K562 (cell line): Measurements from ENCODE around the gene FHL1. TPM values are rescaled to one million over a fixed set of nuclear protein-coding genes. Genes with fewer than 3 reads are reported as not detected.

ENCODE experiments used
- ATF7 ChIP-seq: fragments of 450-650 bp; IDR thresholded peaks from 2 replicates; pipeline ENCODE4 v1.7.1; 2014; ENCODE audit warnings: mild to moderate bottlenecking, moderate library complexity
- C11orf30 ChIP-seq: fragments of 450-650 bp; IDR thresholded peaks from 2 replicates; pipeline ENCODE4 v1.6.1; 2016; ENCODE audit warnings: low read depth, mild to moderate bottlenecking
- DMBX1 ChIP-seq: fragments of 250-450 bp; sonication (Bioruptor Pico); IDR thresholded peaks from 2 replicates; pipeline ENCODE4 v1.8.0; 2022; ENCODE audit warnings: inconsistent platforms, mild to moderate bottlenecking, moderate library complexity, borderline replicate concordance
- EHMT2 ChIP-seq: fragments of 450-650 bp; IDR thresholded peaks from 2 replicates; pipeline ENCODE4 v1.6.1; 2018; ENCODE audit warnings: antibody characterized with exemption
- MAFG ChIP-seq: fragments of 450-650 bp; conservative IDR thresholded peaks from 2 replicates; pipeline ENCODE4 v1.6.1; 2016; ENCODE audit warnings: missing genetic modification characterization, missing compliant biosample characterization
- MCM7 ChIP-seq, 2 experiments: fragments of 450-650 bp; IDR thresholded peaks; 2 replicates each; pipeline ENCODE4 v1.6.1; 2016 to 2018
- NBN ChIP-seq: fragments of 450-650 bp; IDR thresholded peaks from 2 replicates; pipeline ENCODE4 v1.6.1; 2016; ENCODE audit warnings: low read depth, mild to moderate bottlenecking
- NFE2 ChIP-seq: IDR thresholded peaks from 2 replicates; pipeline ENCODE4 v1.6.1; 2014; ENCODE audit warnings: antibody characterized with exemption, low read depth
- NR2C2 ChIP-seq, 2 experiments: fragments of 200-800 bp in 1 of 2; sonication (Bioruptor generic) in 1 of 2; sonication (generic) in 1 of 2; formaldehyde crosslinking in 1 of 2; IDR thresholded peaks; 2 replicates each; pipeline versions ENCODE4 v1.6.1 to v1.8.0; 2016 to 2022; ENCODE audit warnings: mild to moderate bottlenecking in 1 of 2, missing compliant biosample characterization in 1 of 2, missing genetic modification characterization in 1 of 2, missing genetic modification reagents in 1 of 2
- NUFIP1 ChIP-seq: fragments of 450-650 bp; IDR thresholded peaks from 2 replicates; pipeline ENCODE4 v1.6.1; 2018; ENCODE audit not compliant: partially characterized antibody
- SMARCC2 ChIP-seq: fragments of 450-650 bp; IDR thresholded peaks from 2 replicates; pipeline ENCODE4 v1.6.1; 2017; ENCODE audit warnings: antibody characterized with exemption, moderate library complexity, mild to moderate bottlenecking, low read depth
- SMARCE1 ChIP-seq: fragments of 450-650 bp; IDR thresholded peaks from 2 replicates; pipeline ENCODE4 v1.7.1; 2016; ENCODE audit warnings: mild to moderate bottlenecking
- ZFX ChIP-seq: sonication (generic); formaldehyde crosslinking; IDR thresholded peaks from 2 replicates; pipeline ENCODE4 v1.8.0; 2022; ENCODE audit warnings: mild to moderate bottlenecking, missing genetic modification reagents, moderate library complexity
- ZNF589 ChIP-seq: fragments of 200-800 bp; sonication (Bioruptor generic); IDR thresholded peaks from 2 replicates; pipeline ENCODE4 v1.6.1; 2016; ENCODE audit warnings: low read depth, missing genetic modification characterization, missing compliant biosample characterization
- polyA plus RNA-seq, 8 experiments: library from polyadenylated mRNA; depleted of rRNA in 4 of 8; stranded (reverse) in 5 of 8; unstranded in 3 of 8; fragments of >200 nt; fragmentation: Nextera tagmentation in 2 of 8; fragmentation: Illumina TruSeq in 1 of 8; extraction: Ambion mirVana in 2 of 8; extraction: Trizol in 1 of 8; gene quantifications; 2 replicates each; pipeline versions ENCODE4 v1.2.1 to v1.2.3, GENCODE V29; 2011 to 2014; ENCODE audit warnings: inconsistent platforms in 1 of 8, missing spikeins in 1 of 8
- total RNA-seq, 7 experiments: library from RNA; depleted of rRNA in 6 of 7; stranded (reverse); fragments of >200 nt in 6 of 7; fragmentation: Illumina TruSeq in 2 of 7; extraction: Trizol in 2 of 7; gene quantifications; 2 replicates each; pipeline versions ENCODE4 v1.2.1 to v1.2.3, GENCODE V29; 2011 to 2021; ENCODE audit warnings: low replicate concordance in 1 of 7
- TF ChIP-seq, protein P1 (sequence below), 2 experiments: IDR thresholded peaks; 2 replicates each; pipeline ENCODE4 v1.6.1; 2012; ENCODE audit warnings: improper control_type of control experiment in 2 of 2, low read depth in 2 of 2, low read length in 2 of 2, borderline replicate concordance in 1 of 2
- TF ChIP-seq, protein P2 (sequence below): fragments of 250-450 bp; sonication (Bioruptor Pico); IDR thresholded peaks from 2 replicates; pipeline ENCODE4 v1.8.0; 2021; ENCODE audit warnings: borderline replicate concordance, mild to moderate bottlenecking, moderate library complexity; ENCODE audit not compliant: poor library complexity, severe bottlenecking
- TF ChIP-seq, protein P3 (sequence below): fragments of 450-650 bp; IDR thresholded peaks from 2 replicates; pipeline ENCODE4 v1.6.1; 2017; ENCODE audit warnings: antibody characterized with exemption, mild to moderate bottlenecking
- TF ChIP-seq, protein P4 (sequence below): sonication (generic); formaldehyde crosslinking; IDR thresholded peaks from 2 replicates; pipeline ENCODE4 v1.8.0; 2022; ENCODE audit warnings: mild to moderate bottlenecking, low read depth, missing genetic modification reagents

Gene FHL1
- total and polyA plus RNA-seq, 9 of the 15 experiments (the other 6 are each of a cell fraction or from before 2014, with no cell fraction given) = 0.03 to 3.0 (median 0.13) TPM; not detected in 1

DNA sequence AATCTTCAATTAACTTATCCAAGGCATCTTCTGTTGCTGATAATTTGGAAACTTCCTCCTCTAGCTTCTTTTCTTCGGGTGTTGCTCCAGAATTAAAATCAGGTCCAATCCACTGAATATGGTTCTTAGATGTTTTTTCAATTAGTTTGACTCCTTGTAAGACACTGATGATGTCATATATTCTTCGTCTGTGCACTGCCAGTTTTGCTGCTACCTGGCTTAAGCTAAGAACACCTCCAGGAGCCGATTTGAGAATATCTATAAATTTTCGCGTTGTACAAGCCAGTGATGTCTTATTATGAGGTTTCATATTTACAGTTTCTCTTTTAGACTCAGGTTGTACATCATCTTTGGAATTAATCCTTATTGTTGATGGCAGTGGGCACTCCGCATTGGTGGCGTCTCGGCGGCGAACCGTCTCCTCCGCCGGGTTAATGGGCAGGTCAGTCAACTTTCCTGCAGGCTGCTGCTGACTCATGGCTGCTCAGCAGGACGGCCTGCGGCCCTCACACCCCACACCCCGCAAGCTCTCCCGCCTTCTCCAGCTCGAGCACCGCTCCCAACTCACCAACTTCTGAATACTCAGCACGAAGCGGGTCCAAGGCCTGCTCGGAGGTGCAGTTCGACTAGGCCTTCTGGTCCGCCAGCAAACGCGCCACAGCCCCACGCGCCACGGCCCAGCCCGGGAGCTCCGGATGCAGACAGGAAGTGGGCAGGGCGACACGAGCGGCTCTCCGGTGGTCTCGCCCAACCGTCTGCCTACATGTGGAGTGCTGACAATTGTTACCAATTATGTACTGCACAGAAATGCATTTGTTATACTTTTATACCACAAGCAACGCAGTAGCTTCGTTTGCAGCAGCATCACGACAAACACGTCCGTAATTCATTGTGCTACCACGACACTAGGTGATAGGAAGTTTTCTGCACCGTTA lies 49.2 kb upstream of the FHL1 start (continued):
- TF ChIP-seq MAFG (tag) (peak; percentile 89), ZNF589 (CRISPR knock-in tag) (peak; percentile 55; the same call in 1 of the 2 replicates), SMARCE1 (peak; percentile 53), EHMT2 (0 out of 2 replicates have a peak, but pooled peaks have one; percentile 12), DMBX1 (CRISPR knock-in tag) (0 out of 2 replicates have a peak, but pooled peaks have one; percentile 42), ATF7 (peak; percentile 70; the same call in 1 of the 2 replicates), C11orf30 (peak; percentile 95), MCM7 (IDR thresholded peaks at IDR 0.05) (no peak), NFE2 (peak; percentile 95), NBN (0 out of 2 replicates have a peak, but pooled peaks have one; percentile 53), ZFX (peak; percentile 69), SMARCC2 (peak; percentile 43; the same call in 1 of the 2 replicates), NUFIP1 (no peak), NR2C2 (CRISPR knock-in tag; IDR thresholded peaks at IDR 0.05) (no peak), NR2C2 (tag; IDR thresholded peaks at IDR 0.05) (peak; percentile 41)
- TF ChIP-seq, protein P1, sequence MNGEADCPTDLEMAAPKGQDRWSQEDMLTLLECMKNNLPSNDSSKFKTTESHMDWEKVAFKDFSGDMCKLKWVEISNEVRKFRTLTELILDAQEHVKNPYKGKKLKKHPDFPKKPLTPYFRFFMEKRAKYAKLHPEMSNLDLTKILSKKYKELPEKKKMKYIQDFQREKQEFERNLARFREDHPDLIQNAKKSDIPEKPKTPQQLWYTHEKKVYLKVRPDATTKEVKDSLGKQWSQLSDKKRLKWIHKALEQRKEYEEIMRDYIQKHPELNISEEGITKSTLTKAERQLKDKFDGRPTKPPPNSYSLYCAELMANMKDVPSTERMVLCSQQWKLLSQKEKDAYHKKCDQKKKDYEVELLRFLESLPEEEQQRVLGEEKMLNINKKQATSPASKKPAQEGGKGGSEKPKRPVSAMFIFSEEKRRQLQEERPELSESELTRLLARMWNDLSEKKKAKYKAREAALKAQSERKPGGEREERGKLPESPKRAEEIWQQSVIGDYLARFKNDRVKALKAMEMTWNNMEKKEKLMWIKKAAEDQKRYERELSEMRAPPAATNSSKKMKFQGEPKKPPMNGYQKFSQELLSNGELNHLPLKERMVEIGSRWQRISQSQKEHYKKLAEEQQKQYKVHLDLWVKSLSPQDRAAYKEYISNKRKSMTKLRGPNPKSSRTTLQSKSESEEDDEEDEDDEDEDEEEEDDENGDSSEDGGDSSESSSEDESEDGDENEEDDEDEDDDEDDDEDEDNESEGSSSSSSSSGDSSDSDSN (IDR thresholded peaks at IDR 0.05; ENCODE audit: borderline replicate concordance in 1 of 2, low read depth in 2 of 2, low read length in 2 of 2) = peak in 1 of 2 experiments; percentile 83; a peak in 2 of 4 replicates
- TF ChIP-seq, protein P2, sequence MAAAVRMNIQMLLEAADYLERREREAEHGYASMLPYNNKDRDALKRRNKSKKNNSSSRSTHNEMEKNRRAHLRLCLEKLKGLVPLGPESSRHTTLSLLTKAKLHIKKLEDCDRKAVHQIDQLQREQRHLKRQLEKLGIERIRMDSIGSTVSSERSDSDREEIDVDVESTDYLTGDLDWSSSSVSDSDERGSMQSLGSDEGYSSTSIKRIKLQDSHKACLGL (CRISPR knock-in tag) = no peak
- TF ChIP-seq, protein P3, sequence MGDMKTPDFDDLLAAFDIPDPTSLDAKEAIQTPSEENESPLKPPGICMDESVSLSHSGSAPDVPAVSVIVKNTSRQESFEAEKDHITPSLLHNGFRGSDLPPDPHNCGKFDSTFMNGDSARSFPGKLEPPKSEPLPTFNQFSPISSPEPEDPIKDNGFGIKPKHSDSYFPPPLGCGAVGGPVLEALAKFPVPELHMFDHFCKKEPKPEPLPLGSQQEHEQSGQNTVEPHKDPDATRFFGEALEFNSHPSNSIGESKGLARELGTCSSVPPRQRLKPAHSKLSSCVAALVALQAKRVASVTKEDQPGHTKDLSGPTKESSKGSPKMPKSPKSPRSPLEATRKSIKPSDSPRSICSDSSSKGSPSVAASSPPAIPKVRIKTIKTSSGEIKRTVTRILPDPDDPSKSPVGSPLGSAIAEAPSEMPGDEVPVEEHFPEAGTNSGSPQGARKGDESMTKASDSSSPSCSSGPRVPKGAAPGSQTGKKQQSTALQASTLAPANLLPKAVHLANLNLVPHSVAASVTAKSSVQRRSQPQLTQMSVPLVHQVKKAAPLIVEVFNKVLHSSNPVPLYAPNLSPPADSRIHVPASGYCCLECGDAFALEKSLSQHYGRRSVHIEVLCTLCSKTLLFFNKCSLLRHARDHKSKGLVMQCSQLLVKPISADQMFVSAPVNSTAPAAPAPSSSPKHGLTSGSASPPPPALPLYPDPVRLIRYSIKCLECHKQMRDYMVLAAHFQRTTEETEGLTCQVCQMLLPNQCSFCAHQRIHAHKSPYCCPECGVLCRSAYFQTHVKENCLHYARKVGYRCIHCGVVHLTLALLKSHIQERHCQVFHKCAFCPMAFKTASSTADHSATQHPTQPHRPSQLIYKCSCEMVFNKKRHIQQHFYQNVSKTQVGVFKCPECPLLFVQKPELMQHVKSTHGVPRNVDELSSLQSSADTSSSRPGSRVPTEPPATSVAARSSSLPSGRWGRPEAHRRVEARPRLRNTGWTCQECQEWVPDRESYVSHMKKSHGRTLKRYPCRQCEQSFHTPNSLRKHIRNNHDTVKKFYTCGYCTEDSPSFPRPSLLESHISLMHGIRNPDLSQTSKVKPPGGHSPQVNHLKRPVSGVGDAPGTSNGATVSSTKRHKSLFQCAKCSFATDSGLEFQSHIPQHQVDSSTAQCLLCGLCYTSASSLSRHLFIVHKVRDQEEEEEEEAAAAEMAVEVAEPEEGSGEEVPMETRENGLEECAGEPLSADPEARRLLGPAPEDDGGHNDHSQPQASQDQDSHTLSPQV = peak; percentile 97
- TF ChIP-seq, protein P4, sequence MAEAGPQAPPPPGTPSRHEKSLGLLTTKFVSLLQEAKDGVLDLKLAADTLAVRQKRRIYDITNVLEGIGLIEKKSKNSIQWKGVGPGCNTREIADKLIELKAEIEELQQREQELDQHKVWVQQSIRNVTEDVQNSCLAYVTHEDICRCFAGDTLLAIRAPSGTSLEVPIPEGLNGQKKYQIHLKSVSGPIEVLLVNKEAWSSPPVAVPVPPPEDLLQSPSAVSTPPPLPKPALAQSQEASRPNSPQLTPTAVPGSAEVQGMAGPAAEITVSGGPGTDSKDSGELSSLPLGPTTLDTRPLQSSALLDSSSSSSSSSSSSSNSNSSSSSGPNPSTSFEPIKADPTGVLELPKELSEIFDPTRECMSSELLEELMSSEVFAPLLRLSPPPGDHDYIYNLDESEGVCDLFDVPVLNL (CRISPR knock-in tag) = 0 out of 2 replicates have a peak, but pooled peaks have one; percentile 14
